C4-2B (cell line): Measurements from ENCODE around the gene PLA2G4A.

ENCODE experiments used
- H3K27ac ChIP-seq: fragments of 450-650 bp; 2 replicates; pipeline ENCODE4 v1.5.1; 2017
- ZFX ChIP-seq: fragments of 450-650 bp; IDR thresholded peaks from 2 replicates; pipeline ENCODE4 v1.6.1; 2017
- TF ChIP-seq, protein P1 (sequence below): fragments of 450-650 bp; conservative IDR thresholded peaks from 2 replicates; pipeline ENCODE4 v1.5.1; 2017; ENCODE audit warnings: mild to moderate bottlenecking

The PLA2G4A gene

DNA sequence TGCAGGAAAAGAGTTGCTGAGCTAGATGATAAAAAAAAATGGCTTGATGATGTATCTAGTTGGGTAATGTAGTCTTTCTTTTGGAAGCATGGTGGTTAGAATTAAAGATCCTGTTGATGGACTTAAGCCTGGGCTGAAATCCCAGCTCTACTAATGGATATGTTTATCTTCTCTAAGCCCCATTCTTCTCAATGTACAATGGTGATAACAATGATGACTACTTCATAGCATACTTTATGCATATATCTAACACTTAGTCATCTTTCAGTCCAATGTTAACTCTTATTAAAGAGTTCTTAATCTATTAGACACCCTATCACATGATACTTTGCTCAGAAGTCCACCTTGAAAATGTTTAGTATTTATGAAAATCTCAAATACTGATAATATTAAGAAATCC is 189.5 kb downstream of the PLA2G4A start:
- TF ChIP-seq ZFX: no peak
- TF ChIP-seq, protein P1, sequence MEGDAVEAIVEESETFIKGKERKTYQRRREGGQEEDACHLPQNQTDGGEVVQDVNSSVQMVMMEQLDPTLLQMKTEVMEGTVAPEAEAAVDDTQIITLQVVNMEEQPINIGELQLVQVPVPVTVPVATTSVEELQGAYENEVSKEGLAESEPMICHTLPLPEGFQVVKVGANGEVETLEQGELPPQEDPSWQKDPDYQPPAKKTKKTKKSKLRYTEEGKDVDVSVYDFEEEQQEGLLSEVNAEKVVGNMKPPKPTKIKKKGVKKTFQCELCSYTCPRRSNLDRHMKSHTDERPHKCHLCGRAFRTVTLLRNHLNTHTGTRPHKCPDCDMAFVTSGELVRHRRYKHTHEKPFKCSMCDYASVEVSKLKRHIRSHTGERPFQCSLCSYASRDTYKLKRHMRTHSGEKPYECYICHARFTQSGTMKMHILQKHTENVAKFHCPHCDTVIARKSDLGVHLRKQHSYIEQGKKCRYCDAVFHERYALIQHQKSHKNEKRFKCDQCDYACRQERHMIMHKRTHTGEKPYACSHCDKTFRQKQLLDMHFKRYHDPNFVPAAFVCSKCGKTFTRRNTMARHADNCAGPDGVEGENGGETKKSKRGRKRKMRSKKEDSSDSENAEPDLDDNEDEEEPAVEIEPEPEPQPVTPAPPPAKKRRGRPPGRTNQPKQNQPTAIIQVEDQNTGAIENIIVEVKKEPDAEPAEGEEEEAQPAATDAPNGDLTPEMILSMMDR: no peak
- no peak overlapping the region for H3K27ac ChIP-seq

DNA sequence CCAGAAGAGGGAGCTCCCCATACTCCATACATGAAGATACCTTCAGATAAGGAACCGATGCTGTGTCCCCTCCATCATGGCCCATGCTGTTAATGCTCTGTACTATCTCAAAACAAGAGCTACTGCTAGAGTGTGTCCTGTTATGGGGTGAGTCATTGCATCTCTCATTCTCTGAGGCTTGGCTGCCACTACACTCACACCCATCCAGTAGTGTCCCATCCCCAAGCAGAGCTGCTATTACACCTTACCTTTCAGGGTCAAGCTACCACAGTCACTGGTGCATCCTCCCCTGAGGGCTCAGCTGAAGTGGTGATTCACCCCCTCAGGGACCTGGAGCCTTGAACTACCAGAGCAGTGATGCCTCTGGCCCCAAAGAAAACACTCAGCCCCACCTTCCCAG is 198.5 kb downstream of the PLA2G4A start:
- no peak for TF ChIP-seq ZFX
- TF ChIP-seq, protein P1: no peak
- H3K27ac ChIP-seq: no peak overlapping the region

DNA sequence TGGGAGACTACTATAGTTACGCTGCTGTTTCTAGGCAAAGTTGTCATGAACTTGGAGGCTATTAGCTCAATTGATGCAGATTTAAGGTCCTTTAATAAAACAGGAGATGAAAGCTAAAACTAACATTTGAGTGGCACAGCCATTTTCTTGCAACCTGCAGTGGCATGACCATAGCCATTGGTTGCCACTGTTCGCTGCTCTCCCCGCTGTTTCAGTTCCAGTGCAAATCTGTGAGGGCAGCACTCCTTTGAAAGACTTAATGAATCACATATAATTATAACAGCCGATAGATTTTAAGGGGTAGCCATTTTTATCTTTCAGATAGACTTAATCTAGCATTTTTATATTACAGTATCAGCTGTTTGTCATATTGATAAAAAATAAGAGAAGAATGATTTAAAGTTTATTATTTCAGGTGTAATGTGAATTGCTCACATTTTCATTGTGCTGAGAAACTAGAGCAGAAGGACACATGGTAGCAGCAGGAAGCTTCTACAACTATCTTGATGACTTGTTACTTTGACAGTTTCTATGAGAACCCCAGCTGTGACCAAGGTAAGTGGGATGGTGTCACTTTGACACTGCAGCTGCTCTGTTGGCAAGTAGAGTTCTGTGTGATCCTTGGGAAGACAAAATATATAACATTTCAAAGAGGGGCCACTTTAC is 203.7 kb downstream of the PLA2G4A start:
- H3K27ac ChIP-seq: no peak overlapping the region
- no peak for TF ChIP-seq ZFX
- TF ChIP-seq, protein P1: no peak

DNA sequence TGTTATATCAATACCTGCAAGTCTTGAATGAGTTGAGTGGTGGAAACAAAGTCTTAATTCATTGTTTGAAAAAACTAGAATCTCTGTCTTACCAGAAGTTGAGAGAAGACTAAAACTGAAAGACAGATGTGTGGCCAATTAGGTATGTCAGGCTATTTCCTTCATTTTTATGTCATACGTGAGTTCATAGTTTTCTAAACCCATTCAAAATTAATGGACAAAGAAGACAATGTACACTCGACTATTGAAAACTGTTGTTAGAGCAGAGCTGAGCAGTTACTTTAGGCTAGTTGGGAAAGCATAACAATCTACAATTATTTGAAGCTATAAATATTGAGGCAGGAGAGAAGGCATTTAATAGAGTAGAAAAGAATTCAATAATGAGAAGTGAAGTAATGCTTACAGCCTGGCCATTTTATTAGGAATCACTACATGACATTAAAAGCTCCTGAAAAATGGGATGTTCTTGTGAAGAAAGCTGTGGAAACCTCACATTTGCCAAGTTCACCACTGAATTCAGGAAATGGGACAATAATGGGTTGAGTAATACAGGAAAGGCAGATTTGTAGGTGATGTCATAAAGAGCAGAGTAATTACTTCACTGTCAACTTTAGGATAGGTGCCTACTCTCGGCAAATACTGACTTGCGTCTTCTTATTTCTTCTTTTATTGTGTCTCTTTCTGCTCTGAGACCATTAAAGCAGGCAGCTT is 204.4 kb downstream of the PLA2G4A start:
- no peak overlapping the region for H3K27ac ChIP-seq
- TF ChIP-seq ZFX: no peak
- TF ChIP-seq, protein P1: no peak

DNA sequence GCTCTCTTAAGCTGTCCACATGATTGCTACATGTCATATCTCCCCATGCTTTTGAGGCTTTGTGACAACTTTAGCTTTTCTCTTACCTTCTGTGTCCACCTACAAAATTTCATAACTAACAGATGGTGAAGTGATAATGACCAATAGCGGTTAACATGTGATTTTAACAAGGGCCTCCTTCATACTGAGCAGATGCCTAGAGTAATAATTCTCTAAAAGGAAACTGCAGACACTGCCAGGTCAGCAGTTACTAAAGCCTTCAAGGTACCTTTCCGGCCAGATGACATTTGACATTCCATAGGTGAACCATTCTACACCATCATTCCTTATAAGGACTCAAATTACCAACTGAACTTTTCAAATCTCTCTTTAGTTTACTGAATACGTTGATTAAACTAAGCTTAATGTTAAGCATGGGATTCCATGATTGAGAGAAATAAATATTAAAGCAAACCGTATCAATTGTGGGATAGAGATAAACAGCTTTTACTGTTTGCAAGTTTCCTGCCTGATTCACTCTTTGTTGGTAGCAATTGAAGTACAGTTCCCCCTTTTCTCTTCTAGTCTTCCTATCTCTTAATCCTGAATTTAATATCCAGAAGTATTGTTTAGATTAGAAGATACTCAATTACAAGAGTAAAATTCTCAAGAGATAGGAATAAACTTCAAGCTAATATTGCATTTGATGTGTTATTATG is 205.1 kb downstream of the PLA2G4A start:
- H3K27ac ChIP-seq: no peak overlapping the region
- no peak for TF ChIP-seq ZFX
- TF ChIP-seq, protein P1: no peak

DNA sequence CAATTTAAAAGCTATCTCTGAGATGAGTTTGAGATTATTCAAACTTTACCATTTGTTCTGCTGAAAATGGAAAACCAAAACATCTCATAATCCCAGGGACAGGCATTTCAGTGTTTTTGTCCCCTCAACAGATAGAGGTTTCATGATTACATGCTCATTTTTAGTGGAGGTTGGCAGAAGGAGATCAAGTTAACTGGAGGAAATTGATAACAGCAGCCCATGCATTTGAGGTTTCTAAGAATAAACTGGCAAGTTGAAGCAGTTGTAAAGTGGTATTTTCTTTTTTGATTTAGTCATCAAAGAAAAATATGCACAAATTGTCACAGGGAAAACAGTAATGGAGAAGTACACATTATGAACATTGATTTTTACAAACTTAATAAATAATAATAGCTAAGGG is 205.8 kb downstream of the PLA2G4A start:
- TF ChIP-seq ZFX: no peak
- TF ChIP-seq, protein P1: no peak
- H3K27ac ChIP-seq: no peak overlapping the region

DNA sequence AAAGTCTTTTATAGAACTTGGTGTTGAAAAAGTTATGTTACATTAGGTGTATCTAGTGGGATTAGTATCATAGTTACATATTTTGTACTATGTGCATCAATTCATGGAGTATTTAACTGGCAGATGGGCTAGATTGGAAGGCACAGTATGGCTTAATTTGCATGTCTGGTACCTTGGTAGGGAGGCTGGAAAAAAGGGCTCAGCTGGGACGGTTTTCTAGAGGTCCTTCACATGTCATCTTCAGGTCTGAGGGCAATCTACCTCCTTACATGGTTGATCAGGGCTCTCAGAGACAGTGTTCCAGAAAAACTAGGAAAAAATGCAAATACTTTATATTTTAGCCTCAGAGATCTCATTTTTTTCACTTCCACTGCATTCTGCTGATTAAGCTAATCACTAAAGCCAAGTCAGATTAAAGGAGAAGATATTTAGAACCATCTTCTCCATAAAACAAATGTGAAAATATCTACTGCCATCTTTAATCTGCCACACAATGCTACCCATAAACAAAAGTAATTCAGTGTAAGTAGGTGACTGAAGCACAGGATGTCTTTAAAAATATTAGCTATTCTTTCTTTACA is 209.3 kb downstream of the PLA2G4A start:
- TF ChIP-seq, protein P1: no peak
- TF ChIP-seq ZFX: no peak
- no peak overlapping the region for H3K27ac ChIP-seq
